Smooth muscle cell (in vitro differentiated cells): ENCODE results near the gene ATP6AP2. TPM values are rescaled to one million over a fixed set of nuclear protein-coding genes. Genes with fewer than 3 reads are reported as not detected.

Experiments used
- DNase-seq: peaks from one replicate; lab custom pipeline; 2025; ENCODE audit not compliant: unreplicated experiment; lab: John Stamatoyannopoulos, UW
- H2AFZ ChIP-seq: fragments of 200-600 bp; sonication (generic); 2 replicates; pipeline ENCODE4 v1.6.0; 2016; ENCODE audit warnings: antibody characterized with exemption, low read depth, mild to moderate bottlenecking
- H3F3A ChIP-seq: fragments of 200-600 bp; sonication (generic); 2 replicates; pipeline ENCODE4 v1.6.0; 2017; ENCODE audit warnings: antibody characterized with exemption, low read depth
- H3K27ac ChIP-seq: fragments of 200-600 bp; sonication (generic); 2 replicates; pipeline ENCODE4 v1.5.1; 2016; ENCODE audit warnings: low read depth, mild to moderate bottlenecking
- H3K27me3 ChIP-seq: fragments of 200-600 bp; sonication (generic); 2 replicates; pipeline ENCODE4 v1.6.1; 2016; ENCODE audit warnings: low read depth, mild to moderate bottlenecking
- H3K36me3 ChIP-seq: fragments of 200-600 bp; sonication (generic); 2 replicates; pipeline ENCODE4 v1.5.1; 2016; ENCODE audit warnings: low read depth
- H3K4me1 ChIP-seq: fragments of 200-600 bp; sonication (generic); 2 replicates; pipeline ENCODE4 v1.5.1; 2016; ENCODE audit warnings: low read depth
- H3K4me2 ChIP-seq: fragments of 200-600 bp; sonication (generic); 2 replicates; pipeline ENCODE4 v1.6.0; 2016; ENCODE audit warnings: mild to moderate bottlenecking
- H3K4me3 ChIP-seq: fragments of 200-600 bp; sonication (generic); 2 replicates; pipeline ENCODE4 v1.5.1; 2016; ENCODE audit warnings: mild to moderate bottlenecking
- H3K79me2 ChIP-seq: fragments of 200-600 bp; sonication (generic); 2 replicates; pipeline ENCODE4 v1.6.0; 2016; ENCODE audit warnings: low read depth, mild to moderate bottlenecking
- H3K9ac ChIP-seq: fragments of 200-600 bp; sonication (generic); 2 replicates; pipeline ENCODE4 v1.6.0; 2016; ENCODE audit warnings: low read depth
- H3K9me3 ChIP-seq: fragments of 200-600 bp; sonication (generic); replicated peaks from 2 replicates; pipeline ENCODE4 v1.5.1; 2016; ENCODE audit warnings: low read depth
- H4K20me1 ChIP-seq: fragments of 200-600 bp; sonication (generic); 2 replicates; pipeline ENCODE4 v1.6.0; 2016; ENCODE audit warnings: low read depth
- WGBS: methylation state at CpG from one replicate; pipeline ENCODE4 v1.1.7; 2016; ENCODE audit warnings: low lambda C conversion rate; 5-methylcytosine and 5-hydroxymethylcytosine counted together
- polyA plus RNA-seq: library from polyadenylated mRNA; unstranded; fragments of >200 nt; fragmentation: Nextera tagmentation; extraction: Ambion mirVana; gene quantifications from 2 replicates; pipeline ENCODE4 v1.2.1, GENCODE V29; 2016
- total RNA-seq: library from RNA; depleted of rRNA; stranded (reverse); fragments of >200 nt; gene quantifications from 2 replicates; pipeline ENCODE4 v1.2.3, GENCODE V29; 2014
- TF ChIP-seq, protein P1 (sequence below): fragments of 200-600 bp; sonication (generic); IDR thresholded peaks from 2 replicates; pipeline ENCODE4 v1.5.1; 2017; ENCODE audit warnings: borderline replicate concordance, mild to moderate bottlenecking, antibody characterized with exemption; ENCODE audit not compliant: insufficient read depth, poor library complexity, severe bottlenecking

ATP6AP2 gene
- total and polyA plus RNA-seq, 2 experiments from 2014 or later, result 164 to 207 TPM

GRCh38 chrX:40538406-40538805 lies 42.4 kb upstream of the ATP6AP2 start:
- Histone ChIP-seq H3K4me3 (no peak overlapping the region), H3F3A (peaks cover 2% of the 10 kb centered on the region), H3K9me3 (no peaks in the 10 kb centered on the region), H4K20me1 (no peaks in the 10 kb centered on the region), H3K27me3 (no peaks in the 10 kb centered on the region), H3K36me3 (no peaks in the 10 kb centered on the region), H2AFZ (peak overlapping the region; percentile 49), H3K4me2 (peak overlapping the region; percentile 17), H3K4me1 (no peaks in the 10 kb centered on the region), H3K79me2 (no peaks in the 10 kb centered on the region), H3K9ac (no peak overlapping the region), H3K27ac (peak overlapping the region; percentile 57)
- TF ChIP-seq, protein P1, sequence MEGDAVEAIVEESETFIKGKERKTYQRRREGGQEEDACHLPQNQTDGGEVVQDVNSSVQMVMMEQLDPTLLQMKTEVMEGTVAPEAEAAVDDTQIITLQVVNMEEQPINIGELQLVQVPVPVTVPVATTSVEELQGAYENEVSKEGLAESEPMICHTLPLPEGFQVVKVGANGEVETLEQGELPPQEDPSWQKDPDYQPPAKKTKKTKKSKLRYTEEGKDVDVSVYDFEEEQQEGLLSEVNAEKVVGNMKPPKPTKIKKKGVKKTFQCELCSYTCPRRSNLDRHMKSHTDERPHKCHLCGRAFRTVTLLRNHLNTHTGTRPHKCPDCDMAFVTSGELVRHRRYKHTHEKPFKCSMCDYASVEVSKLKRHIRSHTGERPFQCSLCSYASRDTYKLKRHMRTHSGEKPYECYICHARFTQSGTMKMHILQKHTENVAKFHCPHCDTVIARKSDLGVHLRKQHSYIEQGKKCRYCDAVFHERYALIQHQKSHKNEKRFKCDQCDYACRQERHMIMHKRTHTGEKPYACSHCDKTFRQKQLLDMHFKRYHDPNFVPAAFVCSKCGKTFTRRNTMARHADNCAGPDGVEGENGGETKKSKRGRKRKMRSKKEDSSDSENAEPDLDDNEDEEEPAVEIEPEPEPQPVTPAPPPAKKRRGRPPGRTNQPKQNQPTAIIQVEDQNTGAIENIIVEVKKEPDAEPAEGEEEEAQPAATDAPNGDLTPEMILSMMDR, result no peak
- DNase-seq, result no peak
- WGBS, result 44% methylated on average over 5 of the region's 5 CpGs

GRCh38 chrX:40539214-40540142 lies 41.3 kb upstream of the ATP6AP2 start:
- Histone ChIP-seq H3K4me2 (no peak overlapping the region), H3K27me3 (no peaks in the 10 kb centered on the region), H4K20me1 (no peaks in the 10 kb centered on the region), H3K27ac (peak overlapping the region; percentile 57), H3K9ac (no peak overlapping the region), H2AFZ (peak overlapping the region; percentile 68), H3F3A (peaks cover 2% of the 10 kb centered on the region), H3K4me3 (no peak overlapping the region), H3K79me2 (no peaks in the 10 kb centered on the region), H3K4me1 (peaks cover 4% of the 10 kb centered on the region), H3K9me3 (no peaks in the 10 kb centered on the region), H3K36me3 (no peaks in the 10 kb centered on the region)
- WGBS, result 48% methylated on average over 19 of the region's 20 CpGs
- DNase-seq, result peak; percentile 27
- TF ChIP-seq, protein P1, result no peak

DNA sequence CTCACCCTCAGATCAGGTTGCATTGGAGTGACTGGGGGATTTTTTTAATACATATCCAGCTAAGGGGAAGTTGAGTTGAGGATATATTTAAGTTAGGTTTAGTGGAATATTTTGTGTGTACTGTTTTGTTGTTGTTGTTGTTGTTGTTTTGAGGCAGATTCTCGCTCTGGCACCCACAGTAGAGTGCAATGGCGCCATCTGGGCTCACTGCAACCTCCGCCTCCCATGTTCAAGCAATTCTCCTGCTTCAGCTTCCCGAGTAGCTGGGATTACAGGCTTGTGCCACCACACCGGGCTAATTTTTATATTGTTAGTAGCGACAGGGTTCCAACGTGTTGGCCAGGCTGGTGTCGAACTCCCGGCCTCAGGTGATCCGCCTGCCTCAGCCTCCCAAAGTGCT lies 38.6 kb upstream of the ATP6AP2 start:
- DNase-seq, result no peak
- Histone ChIP-seq H3F3A (peaks cover 2% of the 10 kb centered on the region), H3K4me3 (no peak overlapping the region), H3K79me2 (no peaks in the 10 kb centered on the region), H3K4me2 (no peak overlapping the region), H3K27me3 (no peaks in the 10 kb centered on the region), H3K36me3 (no peaks in the 10 kb centered on the region), H4K20me1 (no peaks in the 10 kb centered on the region), H3K9ac (no peak overlapping the region), H3K27ac (no peak overlapping the region), H3K9me3 (no peaks in the 10 kb centered on the region), H3K4me1 (peaks cover 4% of the 10 kb centered on the region), H2AFZ (no peak overlapping the region)
- TF ChIP-seq, protein P1, result no peak
- 70% methylated on average over 10 of the region's 10 CpGs for WGBS
